HUES48 (cell line): ENCODE results near the gene RABL2A.
"Not testable (repeated sequence)": the region's sequence is repeated elsewhere in the genome, so short reads cannot be mapped to it uniquely, and the experiment has no call there.

Experiments
- H3K27ac ChIP-seq: one replicate; pipeline ENCODE4 v1.7.0; 2013; ENCODE audit warnings: low read depth, low read length, inconsistent platforms
- H3K27me3 ChIP-seq: 2 replicates; pipeline ENCODE4 v1.6.1; 2013; ENCODE audit warnings: mild to moderate bottlenecking, low read length; ENCODE audit not compliant: control insufficient read depth, insufficient read depth
- H3K36me3 ChIP-seq: 2 replicates; pipeline ENCODE4 v1.6.1; 2013; ENCODE audit warnings: low read length; ENCODE audit not compliant: control insufficient read depth, insufficient read depth
- H3K4me1 ChIP-seq: 2 replicates; pipeline ENCODE4 v1.6.1; 2013; ENCODE audit warnings: mild to moderate bottlenecking, low read length; ENCODE audit not compliant: control insufficient read depth, insufficient read depth
- H3K4me3 ChIP-seq: 2 replicates; pipeline ENCODE4 v1.5.1; 2013; ENCODE audit warnings: mild to moderate bottlenecking, low read depth, low read length
- H3K9ac ChIP-seq: 2 replicates; pipeline ENCODE4 v1.6.1; 2013; ENCODE audit warnings: mild to moderate bottlenecking, low read depth, low read length, moderate library complexity
- H3K9me3 ChIP-seq: 2 replicates; pipeline ENCODE4 v1.6.1; 2013; ENCODE audit warnings: low read length; ENCODE audit not compliant: control insufficient read depth, insufficient read depth

RABL2A gene

DNA sequence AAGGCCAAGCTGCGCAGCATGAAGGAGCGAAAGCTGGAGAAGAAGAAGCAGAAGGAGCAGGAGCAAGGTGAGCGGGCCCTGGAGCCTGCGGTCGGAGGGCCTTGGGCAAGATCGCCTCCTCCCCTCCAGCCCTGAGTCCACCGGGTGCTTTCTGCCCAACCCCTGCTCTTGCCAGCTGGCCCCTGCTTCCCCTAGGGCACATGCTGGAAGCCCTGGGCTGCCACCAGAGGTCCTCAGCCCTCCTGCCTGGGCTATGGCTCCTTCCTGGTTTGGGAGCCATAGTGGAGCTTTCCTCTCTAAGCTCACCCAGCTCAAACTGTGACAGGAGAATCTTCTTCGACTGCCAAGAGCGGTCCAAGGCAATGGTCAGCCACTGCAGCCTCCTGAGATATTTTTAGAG is 29.5 kb upstream of the RABL2A start:
- not testable (repeated sequence) for H3K9me3 ChIP-seq, H3K36me3 ChIP-seq, H3K27ac ChIP-seq, H3K4me1 ChIP-seq, H3K4me3 ChIP-seq, H3K27me3 ChIP-seq, H3K9ac ChIP-seq

DNA sequence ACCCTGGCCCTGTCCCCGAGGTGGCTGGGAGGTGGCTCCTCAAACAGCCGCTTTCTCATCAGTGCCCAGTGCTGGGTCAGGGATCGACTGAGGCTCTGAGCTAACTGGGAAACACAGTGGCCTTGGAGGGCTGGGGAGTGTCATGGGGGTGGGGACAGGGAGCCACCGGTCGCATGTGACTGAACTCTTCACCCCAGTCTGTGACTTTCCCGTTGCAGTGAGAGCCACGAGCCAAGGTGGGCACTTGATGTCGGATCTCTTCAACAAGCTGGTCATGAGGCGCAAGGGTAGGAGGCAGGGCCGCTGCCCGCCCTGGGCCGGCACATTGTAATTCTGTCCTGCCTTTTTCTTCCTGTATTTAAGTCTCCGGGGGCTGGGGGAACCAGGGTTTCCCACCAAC is 28.9 kb upstream of the RABL2A start:
- not testable (repeated sequence) for H3K27me3 ChIP-seq, H3K27ac ChIP-seq, H3K4me1 ChIP-seq, H3K9ac ChIP-seq, H3K9me3 ChIP-seq, H3K36me3 ChIP-seq, H3K4me3 ChIP-seq

DNA sequence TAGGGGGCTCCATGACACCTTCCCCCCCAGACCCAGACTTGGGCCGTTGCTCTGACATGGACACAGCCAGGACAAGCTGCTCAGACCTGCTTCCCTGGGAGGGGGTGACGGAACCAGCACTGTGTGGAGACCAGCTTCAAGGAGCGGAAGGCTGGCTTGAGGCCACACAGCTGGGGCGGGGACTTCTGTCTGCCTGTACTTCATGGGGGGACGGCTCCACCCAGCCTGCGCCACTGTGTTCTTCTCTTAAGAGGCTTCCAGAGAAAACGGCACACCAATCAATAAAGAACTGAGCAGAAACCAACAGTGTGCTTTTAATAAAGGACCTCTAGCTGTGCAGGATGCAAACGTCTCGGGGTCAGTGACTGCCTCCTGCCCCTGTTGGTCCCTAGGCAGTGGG is 28.3 kb upstream of the RABL2A start:
- H3K27me3 ChIP-seq, H3K36me3 ChIP-seq, H3K4me1 ChIP-seq, H3K4me3 ChIP-seq, H3K27ac ChIP-seq, H3K9ac ChIP-seq, H3K9me3 ChIP-seq: not testable (repeated sequence)

DNA sequence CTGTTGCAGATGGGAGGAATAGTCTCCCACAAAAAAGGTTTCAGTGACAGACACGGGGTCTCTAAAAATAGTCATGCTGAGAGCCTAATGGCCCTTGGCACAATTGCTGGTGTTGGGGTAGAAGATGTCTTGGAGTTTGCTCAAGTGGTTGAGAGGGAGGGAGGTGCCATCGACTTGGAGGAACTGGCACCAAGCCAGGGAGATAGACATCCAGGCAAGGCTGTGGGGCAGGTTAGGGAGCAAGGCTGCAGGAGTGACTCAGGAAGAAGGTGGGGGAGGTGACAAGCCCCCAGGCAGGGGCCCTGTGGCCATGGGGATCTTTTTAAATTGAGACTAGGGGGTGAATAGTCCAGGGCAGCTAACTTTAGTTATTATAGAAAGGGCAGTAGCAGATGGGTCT is 27.9 kb upstream of the RABL2A start:
- H3K9ac ChIP-seq, H3K27ac ChIP-seq, H3K9me3 ChIP-seq, H3K36me3 ChIP-seq, H3K4me1 ChIP-seq, H3K4me3 ChIP-seq, H3K27me3 ChIP-seq: not testable (repeated sequence)

DNA sequence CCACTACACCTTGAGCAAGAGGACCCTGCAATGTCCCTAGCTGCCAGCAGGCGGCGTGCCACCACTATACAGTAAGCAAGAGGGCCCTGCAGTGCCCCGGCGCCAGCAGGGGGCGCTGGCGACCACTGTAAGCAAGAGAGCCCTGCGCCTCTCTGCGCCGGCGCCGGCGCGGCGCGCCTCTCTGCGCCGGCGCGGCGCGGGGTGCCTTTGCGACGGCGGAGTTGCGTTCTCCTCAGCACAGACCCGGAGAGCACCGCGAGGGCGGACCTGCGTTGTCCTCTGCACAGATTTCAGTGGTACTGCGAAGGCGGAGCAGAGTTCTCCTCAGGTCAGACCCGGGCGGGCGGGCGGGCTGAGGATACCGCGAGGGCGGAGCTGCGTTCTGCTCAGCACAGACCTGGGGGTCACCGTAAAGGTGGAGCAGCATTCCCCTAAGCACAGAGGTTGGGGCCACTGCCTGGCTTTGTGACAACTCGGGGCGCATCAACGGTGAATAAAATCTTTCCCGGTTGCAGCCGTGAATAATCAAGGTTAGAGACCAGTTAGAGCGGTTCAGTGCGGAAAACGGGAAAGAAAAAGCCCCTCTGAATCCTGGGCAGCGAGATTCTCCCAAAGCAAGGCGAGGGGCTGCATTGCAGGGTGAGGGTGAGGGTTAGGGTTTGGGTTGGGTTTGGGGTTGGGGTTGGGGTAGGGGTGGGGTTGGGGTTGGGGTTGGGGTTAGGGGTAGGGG is 24.9 kb upstream of the RABL2A start:
- not testable (repeated sequence) for H3K9ac ChIP-seq, H3K4me3 ChIP-seq, H3K27ac ChIP-seq, H3K36me3 ChIP-seq, H3K4me1 ChIP-seq, H3K9me3 ChIP-seq, H3K27me3 ChIP-seq

DNA sequence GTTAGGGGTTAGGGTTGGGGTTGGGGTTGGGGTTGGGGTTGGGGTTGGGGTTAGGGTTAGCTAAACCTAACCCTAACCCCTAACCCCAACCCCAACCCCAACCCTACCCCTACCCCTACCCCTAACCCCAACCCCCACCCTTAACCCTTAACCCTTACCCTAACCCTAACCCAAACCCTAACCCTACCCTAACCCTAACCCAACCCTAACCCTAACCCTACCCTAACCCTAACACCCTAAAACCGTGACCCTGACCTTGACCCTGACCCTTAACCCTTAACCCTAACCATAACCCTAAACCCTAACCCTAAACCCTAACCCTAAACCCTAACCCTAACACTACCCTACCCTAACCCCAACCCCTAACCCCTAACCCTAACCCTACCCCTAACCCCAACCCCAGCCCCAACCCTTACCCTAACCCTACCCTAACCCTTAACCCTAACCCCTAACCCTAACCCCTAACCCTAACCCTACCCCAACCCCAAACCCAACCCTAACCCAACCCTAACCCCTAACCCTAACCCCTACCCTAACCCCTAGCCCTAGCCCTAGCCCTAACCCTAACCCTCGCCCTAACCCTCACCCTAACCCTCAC is 24.1 kb upstream of the RABL2A start:
- no peak overlapping the region for H3K9ac ChIP-seq
- no peaks in the 10 kb centered on the region for H3K4me1 ChIP-seq
- no peaks in the 10 kb centered on the region for H3K36me3 ChIP-seq
- peak overlapping the region; percentile 66 for H3K27ac ChIP-seq
- H3K27me3 ChIP-seq, result no peaks in the 10 kb centered on the region
- peak overlapping the region; percentile 73 for H3K4me3 ChIP-seq
- peaks cover 4% of the 10 kb centered on the region for H3K9me3 ChIP-seq

DNA sequence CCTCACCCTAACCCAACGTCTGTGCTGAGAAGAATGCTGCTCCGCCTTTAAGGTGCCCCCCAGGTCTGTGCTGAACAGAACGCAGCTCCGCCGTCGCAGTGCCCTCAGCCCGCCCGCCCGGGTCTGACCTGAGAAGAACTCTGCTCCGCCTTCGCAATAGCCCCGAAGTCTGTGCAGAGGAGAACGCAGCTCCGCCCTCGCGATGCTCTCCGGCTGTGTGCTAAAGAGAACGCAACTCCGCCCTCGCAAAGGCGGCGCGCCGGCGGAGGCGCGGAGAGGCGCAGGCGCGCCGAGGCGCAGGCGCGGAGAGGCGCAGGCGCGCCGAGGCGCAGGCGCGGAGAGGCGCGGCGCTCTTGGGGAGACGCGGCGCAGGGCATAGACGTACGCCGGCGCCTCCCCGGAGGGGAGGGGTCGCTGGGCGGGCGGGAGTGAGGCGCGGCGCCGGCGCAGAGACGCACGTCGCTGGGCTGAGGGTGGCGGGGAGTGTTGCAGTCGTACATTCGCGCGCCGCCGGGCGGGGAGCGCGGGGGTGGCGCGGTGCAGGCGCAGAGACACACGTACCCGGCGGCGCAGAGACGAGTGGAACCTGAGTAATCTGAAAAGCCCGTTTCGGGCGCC is 23.5 kb upstream of the RABL2A start:
- not testable (repeated sequence) for H3K9me3 ChIP-seq, H3K4me1 ChIP-seq, H3K27me3 ChIP-seq, H3K36me3 ChIP-seq
- peak overlapping the region; percentile 86 for H3K27ac ChIP-seq
- 0 out of 2 replicates have a peak overlapping the region, but pooled peaks have one; percentile 40 for H3K9ac ChIP-seq
- peak overlapping the region; percentile 73 for H3K4me3 ChIP-seq

DNA sequence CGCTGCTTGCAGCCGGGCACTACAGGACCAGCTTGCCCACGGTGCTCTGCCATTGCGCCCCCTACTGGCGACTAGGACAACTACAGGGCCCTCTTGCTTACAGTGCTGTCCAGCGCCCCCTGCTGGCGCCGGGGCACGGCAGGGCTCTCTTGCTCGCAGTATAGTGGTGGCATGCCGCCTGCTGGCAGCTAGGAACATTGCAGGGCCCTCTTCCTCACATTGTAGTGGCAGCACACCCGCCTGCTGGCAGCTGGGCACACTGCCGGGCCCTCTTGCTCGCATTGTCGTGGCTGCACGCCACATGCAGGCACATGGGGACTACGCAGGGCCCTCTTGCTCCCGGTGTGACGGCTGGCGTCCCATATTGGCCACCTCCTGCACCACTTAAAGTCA is 23.0 kb upstream of the RABL2A start:
- H3K9me3 ChIP-seq, H3K27me3 ChIP-seq, H3K36me3 ChIP-seq, H3K4me1 ChIP-seq: not testable (repeated sequence)
- Histone ChIP-seq H3K27ac (peak overlapping the region; percentile 86), H3K9ac (0 out of 2 replicates have a peak overlapping the region, but pooled peaks have one; percentile 40), H3K4me3 (peak overlapping the region; percentile 73)

DNA sequence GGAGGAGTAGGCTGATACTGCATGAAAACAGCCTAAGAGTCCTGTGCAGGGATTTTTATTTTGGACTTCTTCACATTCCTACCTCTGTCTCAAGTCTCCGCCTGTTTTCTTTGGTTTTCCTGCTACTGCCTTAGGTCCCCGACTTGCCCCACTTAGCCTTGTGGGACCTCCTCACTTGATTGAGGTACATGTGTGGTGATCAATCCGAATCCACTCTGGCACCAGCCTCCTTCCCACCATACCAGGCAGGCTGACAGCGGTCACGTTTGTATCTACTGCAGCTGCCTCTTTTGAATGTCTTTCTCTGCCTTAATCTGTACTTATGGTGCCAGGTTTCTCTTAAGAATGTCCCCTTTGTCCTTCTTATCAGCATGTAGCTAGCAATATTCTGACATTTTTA is 22.4 kb upstream of the RABL2A start:
- not testable (repeated sequence) for H3K4me1 ChIP-seq, H3K27me3 ChIP-seq, H3K9ac ChIP-seq, H3K9me3 ChIP-seq, H3K27ac ChIP-seq, H3K36me3 ChIP-seq
- peak overlapping the region; percentile 32; the same call in 1 of the 2 replicates for H3K4me3 ChIP-seq

DNA sequence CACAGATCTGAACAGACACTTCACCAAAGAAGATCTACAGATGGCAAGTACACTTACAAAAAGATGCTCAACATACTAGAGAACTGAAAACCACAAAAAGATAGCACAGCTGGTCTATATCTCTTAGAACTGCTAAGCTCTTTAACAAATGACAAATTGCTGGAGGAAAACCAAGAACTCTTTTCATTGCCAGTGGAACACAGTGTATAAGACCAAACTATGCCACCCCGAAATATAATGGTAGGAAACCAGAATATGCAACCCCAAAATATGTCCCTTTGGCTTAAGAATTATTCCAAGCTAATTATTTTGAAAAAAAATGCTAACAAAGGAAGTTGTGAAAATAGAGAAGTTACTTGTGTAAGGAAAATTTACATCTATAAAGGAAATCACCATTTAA is 21.0 kb upstream of the RABL2A start:
- H3K9me3 ChIP-seq, H3K9ac ChIP-seq, H3K4me1 ChIP-seq, H3K4me3 ChIP-seq, H3K36me3 ChIP-seq, H3K27me3 ChIP-seq, H3K27ac ChIP-seq: not testable (repeated sequence)

DNA sequence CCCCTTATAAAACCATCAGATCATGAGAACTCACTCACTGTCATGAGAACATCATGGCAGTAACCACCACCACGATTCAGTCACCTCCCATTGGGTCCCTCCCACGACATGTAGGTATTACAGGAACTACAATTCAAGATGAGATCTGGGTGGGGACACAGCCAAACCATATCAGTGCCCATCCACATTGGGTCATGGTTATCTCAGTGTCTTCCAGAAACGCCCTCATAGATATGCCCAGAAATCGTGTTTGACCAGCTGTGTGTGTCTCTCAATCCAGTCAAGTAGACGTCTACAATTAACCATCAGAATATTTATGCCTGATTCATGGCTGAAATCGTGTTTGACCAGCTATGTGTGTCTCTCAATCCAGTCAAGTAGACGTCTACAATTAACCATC is 17.2 kb upstream of the RABL2A start:
- not testable (repeated sequence) for H3K9me3 ChIP-seq, H3K9ac ChIP-seq, H3K27me3 ChIP-seq, H3K36me3 ChIP-seq, H3K27ac ChIP-seq, H3K4me3 ChIP-seq, H3K4me1 ChIP-seq
